ENCODE results near the gene WHRN. TPM values are rescaled to one million over a fixed set of nuclear protein-coding genes. Genes with fewer than 3 reads are reported as not detected.

Gene WHRN
- total RNA-seq, 1 donor from 2014 or later, result 5.2 TPM

- H3K4me3 ChIP-seq (ENCODE audit: low read depth, low read length), result no peak overlapping the region
- no peak for DNase-seq (ENCODE audit: low read depth)
- TF ChIP-seq, protein P1, sequence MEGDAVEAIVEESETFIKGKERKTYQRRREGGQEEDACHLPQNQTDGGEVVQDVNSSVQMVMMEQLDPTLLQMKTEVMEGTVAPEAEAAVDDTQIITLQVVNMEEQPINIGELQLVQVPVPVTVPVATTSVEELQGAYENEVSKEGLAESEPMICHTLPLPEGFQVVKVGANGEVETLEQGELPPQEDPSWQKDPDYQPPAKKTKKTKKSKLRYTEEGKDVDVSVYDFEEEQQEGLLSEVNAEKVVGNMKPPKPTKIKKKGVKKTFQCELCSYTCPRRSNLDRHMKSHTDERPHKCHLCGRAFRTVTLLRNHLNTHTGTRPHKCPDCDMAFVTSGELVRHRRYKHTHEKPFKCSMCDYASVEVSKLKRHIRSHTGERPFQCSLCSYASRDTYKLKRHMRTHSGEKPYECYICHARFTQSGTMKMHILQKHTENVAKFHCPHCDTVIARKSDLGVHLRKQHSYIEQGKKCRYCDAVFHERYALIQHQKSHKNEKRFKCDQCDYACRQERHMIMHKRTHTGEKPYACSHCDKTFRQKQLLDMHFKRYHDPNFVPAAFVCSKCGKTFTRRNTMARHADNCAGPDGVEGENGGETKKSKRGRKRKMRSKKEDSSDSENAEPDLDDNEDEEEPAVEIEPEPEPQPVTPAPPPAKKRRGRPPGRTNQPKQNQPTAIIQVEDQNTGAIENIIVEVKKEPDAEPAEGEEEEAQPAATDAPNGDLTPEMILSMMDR (conservative IDR thresholded peaks at IDR 0.05; ENCODE audit: low read depth, low read length), result no peak
These were observed 11.6 kb downstream of the WHRN start for GRCh38 chr9:114493521-114494184.

- TF ChIP-seq, protein P1 (conservative IDR thresholded peaks at IDR 0.05; ENCODE audit: low read depth, low read length), result no peak
- no peak overlapping the region for H3K4me3 ChIP-seq (ENCODE audit: low read depth, low read length)
- DNase-seq (ENCODE audit: low read depth), result no peak
These were observed 12.3 kb downstream of the WHRN start for GRCh38 chr9:114492991-114493390.

DNA sequence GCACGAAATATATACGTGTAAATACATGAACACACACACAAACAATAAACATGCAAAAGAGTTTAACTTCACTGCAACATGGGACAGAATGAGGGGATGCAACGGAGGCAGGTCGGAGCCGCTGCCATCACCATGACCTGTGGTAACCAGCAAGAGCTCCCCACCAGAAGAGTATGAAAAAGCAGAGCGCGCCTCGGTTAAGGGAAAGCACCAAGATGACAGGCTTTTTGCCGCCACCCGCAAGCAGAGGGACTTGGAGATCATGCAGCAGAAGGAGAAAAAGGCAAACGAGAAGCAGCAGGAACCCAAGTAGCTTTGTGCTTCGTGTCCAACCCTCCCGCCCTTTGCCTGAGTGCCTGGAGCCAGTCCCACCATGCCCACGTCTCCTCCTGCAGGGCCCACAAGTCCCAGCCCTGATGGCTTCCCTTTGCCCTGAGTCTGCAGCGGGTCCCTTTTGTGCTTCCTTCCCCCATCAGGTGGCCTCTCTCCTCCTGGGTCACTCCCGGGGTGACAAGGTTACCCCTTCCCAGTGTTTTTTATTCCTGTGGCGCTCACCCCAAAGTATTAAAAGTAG is 13.8 kb downstream of the WHRN start:
- TF ChIP-seq, protein P1 (conservative IDR thresholded peaks at IDR 0.05; ENCODE audit: low read depth, low read length), result no peak
- no peak for DNase-seq (ENCODE audit: low read depth)
- H3K4me3 ChIP-seq (ENCODE audit: low read depth, low read length), result no peak overlapping the region

- TF ChIP-seq, protein P1 (conservative IDR thresholded peaks at IDR 0.05; ENCODE audit: low read depth, low read length), result no peak
- DNase-seq (ENCODE audit: low read depth), result no peak
- H3K4me3 ChIP-seq (ENCODE audit: low read depth, low read length), result no peak overlapping the region
These were observed 15.3 kb downstream of the WHRN start for GRCh38 chr9:114489928-114490327.

GRCh38 chr9:114488398-114489129 is 16.7 kb downstream of the WHRN start:
- no peak for DNase-seq (ENCODE audit: low read depth)
- H3K4me3 ChIP-seq (ENCODE audit: low read depth, low read length), result no peak overlapping the region
- TF ChIP-seq, protein P1 (conservative IDR thresholded peaks at IDR 0.05; ENCODE audit: low read depth, low read length), result no peak

DNA sequence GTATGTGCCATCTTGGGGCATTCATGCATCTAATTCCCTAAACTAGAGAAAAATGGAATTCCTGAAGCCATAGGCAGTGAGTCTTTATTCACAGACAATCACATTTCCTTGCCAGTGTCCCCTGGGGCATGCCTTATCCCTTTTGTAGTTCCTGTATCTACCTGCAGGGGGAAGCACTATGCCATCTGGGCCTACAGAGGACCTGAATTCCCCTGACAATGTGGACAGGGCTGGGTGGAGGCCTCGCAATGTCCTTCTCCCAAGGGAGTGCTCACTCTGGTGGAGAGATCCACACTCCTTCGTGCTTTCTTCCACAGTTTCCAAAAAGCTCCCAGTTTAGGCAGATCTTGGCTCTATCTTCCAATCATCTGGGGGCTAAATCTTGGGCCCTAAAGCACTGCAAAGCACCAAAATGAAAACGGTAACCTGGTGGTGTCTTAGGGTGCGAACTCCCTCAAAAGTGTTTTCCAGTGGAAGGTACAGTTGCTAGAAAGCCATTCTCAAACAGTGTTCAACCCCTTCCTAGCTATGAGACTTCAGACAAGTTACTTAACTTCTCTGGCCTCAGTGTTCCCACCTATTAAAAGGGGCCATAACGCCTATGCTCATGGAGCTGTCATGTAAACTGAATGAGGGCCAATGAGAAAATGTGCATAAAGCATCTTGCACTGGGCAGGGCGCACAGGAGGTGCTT is 17.5 kb downstream of the WHRN start:
- TF ChIP-seq, protein P1 (conservative IDR thresholded peaks at IDR 0.05; ENCODE audit: low read depth, low read length), result peak; percentile 94
- H3K4me3 ChIP-seq (ENCODE audit: low read depth, low read length), result no peak overlapping the region
- no peak for DNase-seq (ENCODE audit: low read depth)

Data from epithelial cell of proximal tubule (primary cell).